GM18519 (cell line): ENCODE data around the gene CLDN11.

Experiments used
- ATAC-seq: cut with Tn5 transposase; IDR thresholded peaks from one replicate; pipeline ENCODE4 v1.9.1; 2021; ENCODE audit warnings: mild to moderate bottlenecking, moderate library complexity; ENCODE audit not compliant: unreplicated experiment, low FRiP score

CLDN11 gene

GRCh38 chr3:170418422-170419398 is at the start of gene CLDN11:
CLDN11 (plus strand) TSS chr3:170418868; CDS start chr3:170419067, 199 bp downstream.
- no peak for ATAC-seq

GRCh38 chr3:170368921-170369320 is 49.7 kb upstream of the CLDN11 start:
- ATAC-seq, result no peak

- no peak for ATAC-seq
Measured at GRCh38 chr3:170372190-170372879, 46.3 kb upstream of the CLDN11 start.

GRCh38 chr3:170383567-170383966 is 35.1 kb upstream of the CLDN11 start:
- ATAC-seq, result no peak

- ATAC-seq, result no peak
Measured at GRCh38 chr3:170386468-170386867, 32.2 kb upstream of the CLDN11 start.

GRCh38 chr3:170387950-170388349 is 30.7 kb upstream of the CLDN11 start:
- ATAC-seq, result no peak

GRCh38 chr3:170391108-170391507 is 27.6 kb upstream of the CLDN11 start:
- ATAC-seq, result no peak

- ATAC-seq, result no peak
Measured at GRCh38 chr3:170397685-170398084, 21.0 kb upstream of the CLDN11 start.

- no peak for ATAC-seq
Measured at GRCh38 chr3:170405101-170405500, 13.6 kb upstream of the CLDN11 start.

- no peak for ATAC-seq
Measured at GRCh38 chr3:170410428-170411029, 8.1 kb upstream of the CLDN11 start.

GRCh38 chr3:170413291-170413690 is 5.4 kb upstream of the CLDN11 start:
- ATAC-seq, result no peak

GRCh38 chr3:170414202-170414663 is 4.4 kb upstream of the CLDN11 start:
- ATAC-seq, result peak; percentile 39

GRCh38 chr3:170417090-170417489 is 1.6 kb upstream of the CLDN11 start:
- no peak for ATAC-seq

GRCh38 chr3:170419557-170420087 is 954 bp downstream of the CLDN11 start:
- no peak for ATAC-seq

- no peak for ATAC-seq
Measured at GRCh38 chr3:170420307-170420821, 1.7 kb downstream of the CLDN11 start.

GRCh38 chr3:170421111-170421641 is 2.5 kb downstream of the CLDN11 start:
- no peak for ATAC-seq

GRCh38 chr3:170421758-170422157 is 3.1 kb downstream of the CLDN11 start:
- ATAC-seq, result no peak

- no peak for ATAC-seq
Measured at GRCh38 chr3:170423001-170423615, 4.4 kb downstream of the CLDN11 start.

GRCh38 chr3:170424879-170425278 is 6.2 kb downstream of the CLDN11 start:
- ATAC-seq, result no peak
